Panc1 (cell line): Measurements from ENCODE around the gene PEX6. TPM values are rescaled to one million over a fixed set of nuclear protein-coding genes. Genes with fewer than 3 reads are reported as not detected.

ENCODE experiments used
- ATAC-seq: fragments of 200-7000 bp; cut with Tn5 transposase; 2 replicates; pipeline ENCODE4 v1.9.1; 2020; ENCODE audit warnings: mild to moderate bottlenecking, moderate library complexity
- BruUV-seq: library from RNA; stranded (reverse); fragments of 400-500 nt; replicated peaks from 2 replicates; lab custom pipeline; 2021; lab: Mats Ljungman, UMichigan
- CTCF ChIA-PET: fragments of 300-600 bp; sonication (Branson Sonifier 250); formaldehyde crosslinking; loops from one replicate; lab custom pipeline; 2022; ENCODE audit warnings: antibody characterized with exemption; lab: Charles Lee
- POLR2A ChIA-PET: fragments of 300-600 bp; sonication (Branson Sonifier 250); formaldehyde crosslinking; loops from one replicate; lab custom pipeline; 2022; ENCODE audit warnings: antibody characterized with exemption; lab: Charles Lee
- DNase-seq: peaks from one replicate; pipeline ENCODE4 v3.0.0-alpha.2; 2010; ENCODE audit warnings: low read depth, low spot score
- H3K27ac ChIP-seq: 2 replicates; pipeline ENCODE4 v1.5.1; 2011; ENCODE audit warnings: mild to moderate bottlenecking, low read length, inconsistent platforms
- H3K27me3 ChIP-seq: fragments of 200-500 bp; sonication (Bioruptor generic); 2 replicates; pipeline ENCODE4 v1.6.0; 2014; ENCODE audit warnings: low read length, inconsistent platforms; ENCODE audit not compliant: control insufficient read depth, insufficient read depth
- H3K36me3 ChIP-seq: fragments of 200-500 bp; sonication (Bioruptor generic); 2 replicates; pipeline ENCODE4 v1.5.1; 2014; ENCODE audit warnings: inconsistent platforms, mild to moderate bottlenecking, low read length, moderate library complexity; ENCODE audit not compliant: control insufficient read depth, insufficient read depth
- H3K4me1 ChIP-seq: 2 replicates; pipeline ENCODE4 v1.5.1; 2011; ENCODE audit warnings: inconsistent platforms, mild to moderate bottlenecking, low read length, moderate library complexity; ENCODE audit not compliant: control insufficient read depth, insufficient read depth
- H3K4me3 ChIP-seq, 2 experiments: 2 replicates each; pipeline ENCODE4 v1.5.1; 2011 to 2012; ENCODE audit warnings: low read depth in 2 of 2, low read length in 2 of 2, mild to moderate bottlenecking in 2 of 2, inconsistent platforms in 1 of 2, moderate library complexity in 1 of 2
- H3K9me3 ChIP-seq: fragments of 200-500 bp; sonication (Bioruptor generic); 2 replicates; pipeline ENCODE4 v1.5.1; 2014; ENCODE audit warnings: low read depth, mild to moderate bottlenecking, inconsistent platforms, low read length, moderate library complexity; ENCODE audit not compliant: control insufficient read depth, insufficient read depth
- CTCF ChIP-seq: fragments of 450-650 bp; IDR thresholded peaks from 2 replicates; pipeline ENCODE4 v1.5.1; 2017; ENCODE audit warnings: mild to moderate bottlenecking
- POLR2AphosphoS5 ChIP-seq: IDR thresholded peaks from 2 replicates; pipeline ENCODE4 v1.6.1; 2012; ENCODE audit warnings: mild to moderate bottlenecking, low read depth, low read length, moderate library complexity
- REST ChIP-seq, 2 experiments: IDR thresholded peaks; 2 replicates each; pipeline ENCODE4 v1.6.1; 2011 to 2012; ENCODE audit warnings: low read depth in 2 of 2, control low read depth in 1 of 2, low read length in 1 of 2, mild to moderate bottlenecking in 1 of 2, moderate library complexity in 1 of 2; ENCODE audit not compliant: insufficient read depth in 1 of 2
- SIN3A ChIP-seq: IDR thresholded peaks from 2 replicates; pipeline ENCODE4 v1.6.1; 2012; ENCODE audit warnings: low read depth, mild to moderate bottlenecking, low read length, moderate library complexity, borderline replicate concordance; ENCODE audit not compliant: insufficient read depth
- TCF7L2 ChIP-seq: IDR thresholded peaks from 2 replicates; pipeline ENCODE4 v1.6.1; 2011; ENCODE audit warnings: mild to moderate bottlenecking, low read depth, low read length, inconsistent platforms
- in situ Hi-C: cut with HindIII; loops from 2 replicates; pipeline ENCODE4 v1.10.0; 2016; ENCODE audit warnings: low sequenced_read_pairs, low pct_unique_long_range_greater_than_20kb
- intact Hi-C: fragments of 100-400 bp; cut with micrococcal nuclease; formaldehyde crosslinking; loops from one replicate; pipeline ENCODE4 v1.10.0; 2022; ENCODE audit not compliant: unreplicated experiment
- total RNA-seq: library from RNA; stranded (reverse); gene quantifications from one replicate; pipeline ENCODE4 v1.2.1, GENCODE V29; 2021; ENCODE audit not compliant: unreplicated experiment

Gene PEX6
- total RNA-seq, 1 experiment from 2014 or later: 21.7 TPM

GRCh38 chr6:42979523-42980177 lies 669 bp upstream of the PEX6 start:
- intact Hi-C loops: no loop called here
- no peak for DNase-seq

GRCh38 chr6:42978487-42978838 lies 518 bp downstream of the PEX6 start:
- in situ Hi-C loops (no loop called here), intact Hi-C loops (no loop called here)
- DNase-seq (no peak), ATAC-seq (peak; percentile 28)
- Histone ChIP-seq H3K27me3 (no peaks in the 10 kb centered on the region), H3K36me3 (no peaks in the 10 kb centered on the region), H3K9me3 (no peaks in the 10 kb centered on the region), H3K27ac (peak overlapping the region; percentile 88), H3K4me1 (peaks cover 13% of the 10 kb centered on the region; the same call in 1 of the 2 replicates), H3K4me3 (peak overlapping the region; percentile 72 to 81)
- TF ChIP-seq CTCF (no peak), REST (IDR thresholded peaks at IDR 0.05; ENCODE audit: insufficient read depth in 1 of 2, low read depth in 2 of 2, low read length in 1 of 2) (no peak), TCF7L2 (no peak), POLR2AphosphoS5 (no peak), SIN3A (no peak)
- ChIA-PET CTCF (no interaction called here), POLR2A (interaction anchor here (0.6 to 0.7 kb wide), 4 partner anchors 21 to 1217 kb away, joined by 3 to 8 read pairs (median 4); partner anchors contain the start of gene KLHDC3)
- no TSS peak for BruUV-seq

More at GRCh38 chr6:42979523-42980177, 669 bp upstream of the PEX6 start:
- Histone ChIP-seq H3K4me3 (peak overlapping the region; percentile 72 to 81), H3K4me1 (peaks cover 15% of the 10 kb centered on the region; the same call in 1 of the 2 replicates), H3K27ac (peak overlapping the region; percentile 91), H3K9me3 (no peaks in the 10 kb centered on the region), H3K27me3 (no peaks in the 10 kb centered on the region), H3K36me3 (no peaks in the 10 kb centered on the region; the same call in 1 of the 2 replicates)
- CTCF ChIA-PET: no interaction called here
- TF ChIP-seq POLR2AphosphoS5 (no peak), REST (IDR thresholded peaks at IDR 0.05; ENCODE audit: insufficient read depth in 1 of 2, low read depth in 2 of 2, low read length in 1 of 2) (no peak), CTCF (no peak), SIN3A (no peak), TCF7L2 (no peak)
- BruUV-seq: no TSS peak
- in situ Hi-C loops: no loop called here
- POLR2A ChIA-PET: interaction anchor here (0.5 to 0.7 kb wide), 3 partner anchors 84 to 1240 kb away, joined by 5 to 7 read pairs (median 6); partner anchors contain the start of gene RPL7L1
- ATAC-seq: peak; percentile 16
